HFFc6 (cell line): ENCODE results near the gene DEUP1. TPM values are rescaled to one million over a fixed set of nuclear protein-coding genes. Genes with fewer than 3 reads are reported as not detected.

Experiments
- DNase-seq: peaks from one replicate; pipeline ENCODE4 v3.0.0-alpha.2; 2018
- H3K27ac Mint-ChIP-seq: 2 replicates; pipeline ENCODE4 v1.8.0; 2020; ENCODE audit warnings: mild to moderate bottlenecking, mixed read lengths
- H3K27me3 Mint-ChIP-seq: 2 replicates; pipeline ENCODE4 v1.8.0; 2021; ENCODE audit warnings: mild to moderate bottlenecking, moderate library complexity, mixed read lengths; ENCODE audit not compliant: insufficient read depth
- H3K36me3 Mint-ChIP-seq: 2 replicates; pipeline ENCODE4 v1.8.0; 2021; ENCODE audit warnings: low read depth, mixed read lengths
- H3K4me1 Mint-ChIP-seq: 2 replicates; pipeline ENCODE4 v1.8.0; 2020; ENCODE audit warnings: low read depth, mixed read lengths
- H3K4me3 Mint-ChIP-seq: 2 replicates; pipeline ENCODE4 v1.8.0; 2020; ENCODE audit warnings: mild to moderate bottlenecking, moderate library complexity, mixed read lengths
- H3K9me3 Mint-ChIP-seq: 2 replicates; pipeline ENCODE4 v1.8.0; 2020; ENCODE audit warnings: mild to moderate bottlenecking, mixed read lengths
- CTCF ChIP-seq: fragments of 200-600 bp; sonication (generic); IDR thresholded peaks from 2 replicates; pipeline ENCODE4 v1.5.0; 2021; ENCODE audit warnings: antibody characterized with exemption, mild to moderate bottlenecking
- total RNA-seq, 6 experiments: library from RNA; stranded (reverse); fragmentation: NEBNext Ultra II Directional; extraction: Animal tissue kit (Norgen Biotek cat#: 25700); gene quantifications; 2 replicates in 1 of 6; 3 replicates in 5 of 6; pipeline ENCODE4 v1.2.3, GENCODE V29; 2021

DEUP1 gene
- total RNA-seq, 6 experiments from 2014 or later, result not detected

GRCh38 chr11:93476796-93477195, 146.3 kb downstream of the DEUP1 start:
- peak; percentile 81 for DNase-seq
- Mint-ChIP-seq H3K4me1 (peaks cover 23% of the 10 kb centered on the region), H3K36me3 (no peaks in the 10 kb centered on the region), H3K27me3 (peaks cover 1% of the 10 kb centered on the region; the same call in 1 of the 2 replicates), H3K9me3 (no peaks in the 10 kb centered on the region), H3K4me3 (no peak overlapping the region), H3K27ac (peak overlapping the region; percentile 52)
- TF ChIP-seq CTCF, result no peak

GRCh38 chr11:93477684-93478234, 147.2 kb downstream of the DEUP1 start:
- Mint-ChIP-seq H3K4me3 (no peak overlapping the region), H3K4me1 (peaks cover 23% of the 10 kb centered on the region), H3K36me3 (no peaks in the 10 kb centered on the region), H3K9me3 (no peaks in the 10 kb centered on the region), H3K27me3 (peaks cover 1% of the 10 kb centered on the region; the same call in 1 of the 2 replicates), H3K27ac (no peak overlapping the region)
- no peak for TF ChIP-seq CTCF
- no peak for DNase-seq

GRCh38 chr11:93478841-93479240, 148.3 kb downstream of the DEUP1 start:
- H3K4me3 Mint-ChIP-seq, result no peak overlapping the region
- H3K4me1 Mint-ChIP-seq, result peaks cover 23% of the 10 kb centered on the region
- no peak for DNase-seq
- peaks cover 1% of the 10 kb centered on the region; the same call in 1 of the 2 replicates for H3K27me3 Mint-ChIP-seq
- no peak overlapping the region for H3K27ac Mint-ChIP-seq
- TF ChIP-seq CTCF, result no peak
- no peaks in the 10 kb centered on the region for H3K9me3 Mint-ChIP-seq
- H3K36me3 Mint-ChIP-seq, result no peaks in the 10 kb centered on the region

- H3K4me3 Mint-ChIP-seq, result no peak overlapping the region
- no peak for TF ChIP-seq CTCF
Measured at GRCh38 chr11:93480256-93480655, 149.7 kb downstream of the DEUP1 start.

GRCh38 chr11:93480756-93481155, 150.2 kb downstream of the DEUP1 start:
- Mint-ChIP-seq H3K27me3 (peaks cover 1% of the 10 kb centered on the region), H3K4me1 (peaks cover 23% of the 10 kb centered on the region), H3K9me3 (no peaks in the 10 kb centered on the region), H3K4me3 (no peak overlapping the region), H3K36me3 (no peaks in the 10 kb centered on the region), H3K27ac (no peak overlapping the region)
- no peak for TF ChIP-seq CTCF
- DNase-seq, result no peak

More at GRCh38 chr11:93480256-93480655, 149.7 kb downstream of the DEUP1 start:
- Mint-ChIP-seq H3K36me3 (no peaks in the 10 kb centered on the region), H3K27me3 (peaks cover 1% of the 10 kb centered on the region), H3K4me1 (peaks cover 23% of the 10 kb centered on the region), H3K27ac (no peak overlapping the region), H3K9me3 (no peaks in the 10 kb centered on the region)
- no peak for DNase-seq
